ENCODE measurements around the gene HP. TPM values are rescaled to one million over a fixed set of nuclear protein-coding genes. Genes with fewer than 3 reads are reported as not detected.

The HP gene
- total and polyA plus RNA-seq, 10 of the 15 experiments (the other 5 are each of a cell fraction or from before 2014, with no cell fraction given) = 10.8 TPM; not detected in 9

DNA sequence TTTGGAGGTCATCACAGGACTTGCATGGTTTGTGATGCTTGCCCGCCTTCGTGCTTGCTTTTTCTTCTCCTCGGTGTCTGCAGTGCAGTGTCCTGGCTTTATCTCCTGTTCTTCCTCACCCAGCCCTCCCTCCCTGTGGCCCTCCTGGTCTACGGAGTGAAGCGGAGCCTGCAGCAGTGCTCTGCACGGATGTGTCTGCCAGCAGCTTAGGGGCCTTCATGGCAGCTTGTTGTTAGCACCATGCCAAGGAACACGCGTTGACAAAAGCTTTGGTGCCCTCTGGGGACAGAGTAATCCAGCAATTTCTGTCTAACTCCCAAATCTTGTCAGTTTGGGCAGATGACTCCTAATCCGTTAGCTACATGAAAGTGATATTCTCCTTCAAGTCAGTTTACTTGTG, 35.8 kb upstream of the HP start:
- ChIA-PET POLR2A (no interaction called here), CTCF (interaction anchor here (1.1 to 1.4 kb wide), 2 partner anchors 8 to 13 kb away, joined by 3 read pairs; no protein-coding TSS in a partner anchor), RAD21 (ENCODE audit: unreplicated experiment) (no interaction called here), SMC1A (ENCODE audit: uncharacterized antibody, unreplicated experiment) (interaction anchor here (0.5 kb wide), 1 partner anchor 273 kb away, joined by 3 read pairs; no protein-coding TSS in a partner anchor)
- Histone ChIP-seq H3K79me2 (ENCODE audit: control insufficient read depth, insufficient read depth, low read length) (no peaks in the 10 kb centered on the region), H2AFZ (ENCODE audit: control insufficient read depth, low read depth, low read length) (no peak overlapping the region), H3K9me3 (replicated peaks; ENCODE audit: control insufficient read depth, insufficient read depth, low read length) (no peaks in the 10 kb centered on the region), H3K27me3 (replicated peaks in 1 of 2; ENCODE audit: control insufficient read depth in 2 of 2, insufficient read depth in 2 of 2, low read length in 1 of 2) (no peaks in the 10 kb centered on the region), H3K36me3 (ENCODE audit: control insufficient read depth in 2 of 2, insufficient read depth in 2 of 2, low read length in 1 of 2) (peaks cover 2 to 13% of the 10 kb centered on the region in 2 experiments), H4K20me1 (ENCODE audit: control insufficient read depth, insufficient read depth) (no peaks in the 10 kb centered on the region), H3K4me2 (ENCODE audit: control insufficient read depth, insufficient read depth) (no peak overlapping the region), H3K4me3 (no peak overlapping the region), H3K4me1 (ENCODE audit: control insufficient read depth, insufficient read depth, low read length) (0 out of 2 replicates have a peak, but pooled peaks cover 4% of the 10 kb centered on the region), H3K9ac (ENCODE audit: control insufficient read depth, insufficient read depth, low read length) (no peak overlapping the region), H3K27ac (ENCODE audit: control insufficient read depth, insufficient read depth) (no peak overlapping the region)
- WGBS (ENCODE audit: insufficient coverage, insufficient replicate concordance, low lambda C conversion rate, missing lambda C conversion rate) = 95% methylated on average over 8 of the region's 9 CpGs
- TF ChIP-seq, protein P1, sequence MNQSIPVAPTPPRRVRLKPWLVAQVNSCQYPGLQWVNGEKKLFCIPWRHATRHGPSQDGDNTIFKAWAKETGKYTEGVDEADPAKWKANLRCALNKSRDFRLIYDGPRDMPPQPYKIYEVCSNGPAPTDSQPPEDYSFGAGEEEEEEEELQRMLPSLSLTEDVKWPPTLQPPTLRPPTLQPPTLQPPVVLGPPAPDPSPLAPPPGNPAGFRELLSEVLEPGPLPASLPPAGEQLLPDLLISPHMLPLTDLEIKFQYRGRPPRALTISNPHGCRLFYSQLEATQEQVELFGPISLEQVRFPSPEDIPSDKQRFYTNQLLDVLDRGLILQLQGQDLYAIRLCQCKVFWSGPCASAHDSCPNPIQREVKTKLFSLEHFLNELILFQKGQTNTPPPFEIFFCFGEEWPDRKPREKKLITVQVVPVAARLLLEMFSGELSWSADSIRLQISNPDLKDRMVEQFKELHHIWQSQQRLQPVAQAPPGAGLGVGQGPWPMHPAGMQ (IDR thresholded peaks at IDR 0.05; ENCODE audit: borderline replicate concordance) = no peak
- TF ChIP-seq ESRRA (IDR thresholded peaks at IDR 0.05; ENCODE audit: low read length) (no peak), MYC (IDR thresholded peaks at IDR 0.05; ENCODE audit: insufficient read depth, insufficient read length, insufficient replicate concordance, low read length, severe bottlenecking) (no peak), RAD51 (IDR thresholded peaks at IDR 0.05) (no peak), FOXK2 (IDR thresholded peaks at IDR 0.05) (no peak), TBL1XR1 (IDR thresholded peaks at IDR 0.05; ENCODE audit: low read depth, low read length) (no peak), SREBF2 (IDR thresholded peaks at IDR 0.05; ENCODE audit: low read length) (no peak), CBX3 (IDR thresholded peaks at IDR 0.05; ENCODE audit: borderline replicate concordance, low read depth) (no peak), EGR1 (IDR thresholded peaks at IDR 0.05; ENCODE audit: borderline replicate concordance in 1 of 2, low read depth in 2 of 2, low read length in 2 of 2) (no peak), CBX5 (IDR thresholded peaks at IDR 0.05; ENCODE audit: low read depth) (no peak), NRF1 (conservative IDR thresholded peaks at IDR 0.05; ENCODE audit: low read depth, low read length) (no peak), EP300 (IDR thresholded peaks at IDR 0.05; ENCODE audit: borderline replicate concordance in 1 of 2, control insufficient read depth in 1 of 2, low read depth in 2 of 2, low read length in 2 of 2) (no peak)
- TF ChIP-seq, protein P2, sequence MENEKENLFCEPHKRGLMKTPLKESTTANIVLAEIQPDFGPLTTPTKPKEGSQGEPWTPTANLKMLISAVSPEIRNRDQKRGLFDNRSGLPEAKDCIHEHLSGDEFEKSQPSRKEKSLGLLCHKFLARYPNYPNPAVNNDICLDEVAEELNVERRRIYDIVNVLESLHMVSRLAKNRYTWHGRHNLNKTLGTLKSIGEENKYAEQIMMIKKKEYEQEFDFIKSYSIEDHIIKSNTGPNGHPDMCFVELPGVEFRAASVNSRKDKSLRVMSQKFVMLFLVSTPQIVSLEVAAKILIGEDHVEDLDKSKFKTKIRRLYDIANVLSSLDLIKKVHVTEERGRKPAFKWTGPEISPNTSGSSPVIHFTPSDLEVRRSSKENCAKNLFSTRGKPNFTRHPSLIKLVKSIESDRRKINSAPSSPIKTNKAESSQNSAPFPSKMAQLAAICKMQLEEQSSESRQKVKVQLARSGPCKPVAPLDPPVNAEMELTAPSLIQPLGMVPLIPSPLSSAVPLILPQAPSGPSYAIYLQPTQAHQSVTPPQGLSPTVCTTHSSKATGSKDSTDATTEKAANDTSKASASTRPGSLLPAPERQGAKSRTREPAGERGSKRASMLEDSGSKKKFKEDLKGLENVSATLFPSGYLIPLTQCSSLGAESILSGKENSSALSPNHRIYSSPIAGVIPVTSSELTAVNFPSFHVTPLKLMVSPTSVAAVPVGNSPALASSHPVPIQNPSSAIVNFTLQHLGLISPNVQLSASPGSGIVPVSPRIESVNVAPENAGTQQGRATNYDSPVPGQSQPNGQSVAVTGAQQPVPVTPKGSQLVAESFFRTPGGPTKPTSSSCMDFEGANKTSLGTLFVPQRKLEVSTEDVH (IDR thresholded peaks at IDR 0.05; ENCODE audit: low read depth, partially characterized antibody) = no peak
- TF ChIP-seq, protein P3, sequence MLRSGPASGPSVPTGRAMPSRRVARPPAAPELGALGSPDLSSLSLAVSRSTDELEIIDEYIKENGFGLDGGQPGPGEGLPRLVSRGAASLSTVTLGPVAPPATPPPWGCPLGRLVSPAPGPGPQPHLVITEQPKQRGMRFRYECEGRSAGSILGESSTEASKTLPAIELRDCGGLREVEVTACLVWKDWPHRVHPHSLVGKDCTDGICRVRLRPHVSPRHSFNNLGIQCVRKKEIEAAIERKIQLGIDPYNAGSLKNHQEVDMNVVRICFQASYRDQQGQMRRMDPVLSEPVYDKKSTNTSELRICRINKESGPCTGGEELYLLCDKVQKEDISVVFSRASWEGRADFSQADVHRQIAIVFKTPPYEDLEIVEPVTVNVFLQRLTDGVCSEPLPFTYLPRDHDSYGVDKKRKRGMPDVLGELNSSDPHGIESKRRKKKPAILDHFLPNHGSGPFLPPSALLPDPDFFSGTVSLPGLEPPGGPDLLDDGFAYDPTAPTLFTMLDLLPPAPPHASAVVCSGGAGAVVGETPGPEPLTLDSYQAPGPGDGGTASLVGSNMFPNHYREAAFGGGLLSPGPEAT (IDR thresholded peaks at IDR 0.05; ENCODE audit: low read depth) = no peak
- in situ Hi-C loops (cut with MboI) (no loop called here), intact Hi-C loops (cut with micrococcal nuclease; ENCODE audit: unreplicated experiment) (no loop called here)
- no TSS peak for BruUV-seq (replicated peaks)
- FAIRE-seq (no peak), ATAC-seq (no peak), DNase-seq (ENCODE audit: low read depth, low spot score) (no peak)

All from GM12878 (cell line).